H9 (cell line): ENCODE data around the gene ANKFY1. TPM values are rescaled to one million over a fixed set of nuclear protein-coding genes. Genes with fewer than 3 reads are reported as not detected.

Experiments used
- DNase-seq: peaks from one replicate; pipeline ENCODE4 v3.0.0-alpha.2; 2017
- H2AFZ ChIP-seq: one replicate; pipeline ENCODE4 v1.6.1; 2013; ENCODE audit warnings: mild to moderate bottlenecking, low read length, control low read depth, moderate library complexity
- H2AK5ac ChIP-seq: 2 replicates; pipeline ENCODE4 v1.6.1; 2013; ENCODE audit warnings: low read length, control low read depth, mixed read lengths; ENCODE audit not compliant: insufficient read length
- H2BK120ac ChIP-seq: one replicate; pipeline ENCODE4 v1.6.1; 2013; ENCODE audit warnings: low read depth, mild to moderate bottlenecking, low read length, control low read depth, inconsistent platforms; ENCODE audit not compliant: poor library complexity, severe bottlenecking
- H2BK12ac ChIP-seq: 2 replicates; pipeline ENCODE4 v1.6.1; 2013; ENCODE audit warnings: low read length, control low read depth, mixed read lengths, low read depth; ENCODE audit not compliant: insufficient read length
- H2BK15ac ChIP-seq: 2 replicates; pipeline ENCODE4 v1.6.1; 2013; ENCODE audit warnings: low read depth, low read length, control low read depth
- H2BK20ac ChIP-seq: one replicate; pipeline ENCODE4 v1.6.1; 2013; ENCODE audit warnings: low read depth, mild to moderate bottlenecking, low read length, control low read depth, inconsistent platforms; ENCODE audit not compliant: poor library complexity, severe bottlenecking
- H2BK5ac ChIP-seq: 2 replicates; pipeline ENCODE4 v1.6.1; 2013; ENCODE audit warnings: low read length, control low read depth, mixed read lengths; ENCODE audit not compliant: insufficient read length
- H3K14ac ChIP-seq: 2 replicates; pipeline ENCODE4 v1.6.1; 2013; ENCODE audit warnings: low read length, control low read depth; ENCODE audit not compliant: insufficient read depth
- H3K18ac ChIP-seq: 2 replicates; pipeline ENCODE4 v1.6.1; 2013; ENCODE audit warnings: low read depth, mild to moderate bottlenecking, mixed read lengths, low read length, control low read depth; ENCODE audit not compliant: insufficient read length
- H3K23ac ChIP-seq: 2 replicates; pipeline ENCODE4 v1.6.1; 2013; ENCODE audit warnings: low read length, control low read depth, mixed read lengths, low read depth; ENCODE audit not compliant: insufficient read length
- H3K23me2 ChIP-seq: 2 replicates; pipeline ENCODE4 v1.6.1; 2013; ENCODE audit warnings: low read depth, mild to moderate bottlenecking, mixed read lengths, low read length, control low read depth; ENCODE audit not compliant: insufficient read length, poor library complexity, severe bottlenecking
- H3K27ac ChIP-seq: 2 replicates; pipeline ENCODE4 v1.5.1; 2013; ENCODE audit warnings: low read length, control low read depth, mixed read lengths, low read depth; ENCODE audit not compliant: insufficient read length
- H3K27me3 ChIP-seq: 2 replicates; pipeline ENCODE4 v1.6.1; 2013; ENCODE audit warnings: low read length, control low read depth, inconsistent platforms; ENCODE audit not compliant: insufficient read depth
- H3K4ac ChIP-seq: 2 replicates; pipeline ENCODE4 v1.6.1; 2013; ENCODE audit warnings: low read depth, mild to moderate bottlenecking, control low read depth, inconsistent platforms, low read length, moderate library complexity
- H3K4me1 ChIP-seq: 2 replicates; pipeline ENCODE4 v1.6.1; 2013; ENCODE audit warnings: low read length, control low read depth, inconsistent platforms; ENCODE audit not compliant: insufficient read depth
- H3K4me2 ChIP-seq: 2 replicates; pipeline ENCODE4 v1.6.1; 2013; ENCODE audit warnings: low read length, control low read depth, mixed read lengths; ENCODE audit not compliant: insufficient read length, insufficient read depth
- H3K56ac ChIP-seq: 2 replicates; pipeline ENCODE4 v1.6.1; 2013; ENCODE audit warnings: low read depth, mild to moderate bottlenecking, mixed read lengths, low read length, control low read depth; ENCODE audit not compliant: insufficient read length
- H3K79me1 ChIP-seq: 2 replicates; pipeline ENCODE4 v1.6.1; 2013; ENCODE audit warnings: low read depth, mild to moderate bottlenecking, moderate library complexity, low read length, control low read depth, inconsistent platforms; ENCODE audit not compliant: insufficient read depth, poor library complexity, severe bottlenecking
- H3K79me2 ChIP-seq: 2 replicates; pipeline ENCODE4 v1.6.1; 2013; ENCODE audit warnings: low read length, control low read depth, inconsistent platforms; ENCODE audit not compliant: insufficient read depth
- H3K9ac ChIP-seq: 2 replicates; pipeline ENCODE4 v1.6.1; 2013; ENCODE audit warnings: low read length, control low read depth, mixed read lengths; ENCODE audit not compliant: insufficient read length; ENCODE audit errors: extremely low read depth
- H3K9me3 ChIP-seq: one replicate; pipeline ENCODE4 v1.6.1; 2013; ENCODE audit warnings: low read depth, low read length, inconsistent platforms; ENCODE audit not compliant: control insufficient read depth
- H3T11ph ChIP-seq: one replicate; pipeline ENCODE4 v1.6.1; 2013; ENCODE audit warnings: mild to moderate bottlenecking, low read length, control low read depth, inconsistent platforms
- H4K20me1 ChIP-seq: one replicate; pipeline ENCODE4 v1.6.1; 2013; ENCODE audit not compliant: control insufficient read depth, insufficient read length, insufficient read depth
- H4K5ac ChIP-seq: 2 replicates; pipeline ENCODE4 v1.6.1; 2013; ENCODE audit warnings: low read depth, mild to moderate bottlenecking, mixed read lengths, low read length, control low read depth; ENCODE audit not compliant: insufficient read length
- H4K8ac ChIP-seq: replicated peaks from 2 replicates; pipeline ENCODE4 v1.6.1; 2013; ENCODE audit warnings: low read length, control low read depth, mixed read lengths, low read depth; ENCODE audit not compliant: insufficient read length
- H4K91ac ChIP-seq: 2 replicates; pipeline ENCODE4 v1.6.1; 2013; ENCODE audit warnings: low read depth, mild to moderate bottlenecking, moderate library complexity, mixed read lengths, low read length, control low read depth; ENCODE audit not compliant: insufficient read length
- H3K27ac Mint-ChIP-seq, 3 experiments: 2 replicates in 2 of 3; 3 replicates in 1 of 3; pipeline ENCODE4 v1.8.0; 2020 to 2021; ENCODE audit warnings: mixed read lengths in 3 of 3, mild to moderate bottlenecking in 1 of 3, moderate library complexity in 1 of 3
- H3K27me3 Mint-ChIP-seq: 2 replicates; pipeline ENCODE4 v1.8.0; 2021; ENCODE audit warnings: low read depth, mild to moderate bottlenecking, moderate library complexity, mixed read lengths
- H3K36me3 Mint-ChIP-seq, 3 experiments: 2 replicates in 2 of 3; 3 replicates in 1 of 3; pipeline ENCODE4 v1.8.0; 2020 to 2021; ENCODE audit warnings: low read depth in 3 of 3, mixed read lengths in 3 of 3; ENCODE audit not compliant: insufficient read depth in 1 of 3
- H3K4me1 Mint-ChIP-seq, 2 experiments: 2 replicates each; pipeline ENCODE4 v1.8.0; 2020; ENCODE audit warnings: mixed read lengths in 2 of 2
- H3K4me3 Mint-ChIP-seq, 2 experiments: 2 replicates in 1 of 2; 3 replicates in 1 of 2; pipeline ENCODE4 v1.8.0; 2020 to 2021; ENCODE audit warnings: mild to moderate bottlenecking in 2 of 2, mixed read lengths in 2 of 2, moderate library complexity in 1 of 2
- H3K9me3 Mint-ChIP-seq, 2 experiments: 2 replicates in 1 of 2; 3 replicates in 1 of 2; pipeline ENCODE4 v1.8.0; 2020; ENCODE audit warnings: mild to moderate bottlenecking in 2 of 2, mixed read lengths in 2 of 2, moderate library complexity in 1 of 2
- WGBS: extraction: QIAGEN DNeasy Blood & Tissue Kit; methylation state at CpG from one replicate; pipeline ENCODE4 v1.1.7; 2013; ENCODE audit warnings: missing lambda C conversion rate, low lambda C conversion rate, mixed read lengths; ENCODE audit not compliant: insufficient read length; ENCODE audit errors: extremely low coverage; 5-methylcytosine and 5-hydroxymethylcytosine counted together
- total RNA-seq: library from RNA; stranded (reverse); gene quantifications from 2 replicates; pipeline ENCODE4 v1.2.1, GENCODE V29; 2021
- TF ChIP-seq, protein P1 (sequence below): fragments of 200-600 bp; sonication (generic); conservative IDR thresholded peaks from 3 replicates; pipeline ENCODE4 v1.8.0; 2021; ENCODE audit warnings: antibody characterized with exemption, mild to moderate bottlenecking

The ANKFY1 gene
- total RNA-seq, 1 experiment from 2014 or later, result 51.9 TPM

DNA sequence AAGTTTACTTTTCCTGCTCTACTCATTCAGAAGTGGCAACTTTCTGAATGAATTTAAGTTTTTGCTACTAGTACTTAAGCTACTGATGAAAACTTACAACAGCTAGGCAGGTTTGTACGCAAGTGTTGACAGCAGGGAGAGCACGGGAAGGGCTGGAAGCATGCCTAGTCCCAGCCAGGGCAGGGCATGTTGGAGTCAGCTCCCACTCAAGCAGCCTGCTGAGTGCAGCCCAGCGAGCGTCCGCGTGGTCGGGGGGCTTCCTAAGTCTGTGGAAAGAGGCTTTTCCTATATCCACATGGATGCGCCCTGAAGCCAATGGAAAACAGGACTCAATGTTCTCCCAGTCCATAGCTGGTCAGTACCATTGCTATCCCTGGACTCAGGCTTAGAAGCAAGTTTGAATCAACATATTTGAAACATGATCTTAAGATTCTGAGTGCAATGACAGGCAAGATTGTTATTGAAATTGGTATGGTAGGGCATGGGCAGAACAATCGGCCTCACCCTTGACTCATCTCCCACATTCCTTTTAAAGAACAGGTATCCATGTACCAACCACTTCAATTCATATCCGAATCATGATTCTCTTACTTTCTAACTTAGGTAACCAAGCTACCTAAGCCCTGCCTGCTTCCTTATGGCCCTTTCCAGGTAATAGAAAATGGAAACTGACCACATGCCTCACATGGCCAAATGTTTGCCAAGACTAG, 98.3 kb downstream of the ANKFY1 start:
- Histone ChIP-seq H3K56ac (no peak overlapping the region), H2BK120ac (no peak overlapping the region), H3K9ac (no peak overlapping the region), H3K79me2 (no peaks in the 10 kb centered on the region), H4K8ac (no peak overlapping the region), H2AFZ (no peak overlapping the region), H3K4me1 (no peaks in the 10 kb centered on the region), H3K4me2 (no peak overlapping the region), H3K4ac (no peak overlapping the region), H2BK15ac (no peak overlapping the region), H2BK12ac (no peak overlapping the region), H3K9me3 (no peaks in the 10 kb centered on the region), H3K27ac (no peak overlapping the region), H4K20me1 (no peaks in the 10 kb centered on the region), H3K14ac (no peak overlapping the region), H3K23me2 (no peaks in the 10 kb centered on the region), H3K18ac (no peak overlapping the region), H4K91ac (no peak overlapping the region), H3K79me1 (no peaks in the 10 kb centered on the region), H4K5ac (no peak overlapping the region), H2AK5ac (no peak overlapping the region), H3T11ph (no peak overlapping the region), H2BK5ac (no peak overlapping the region), H3K23ac (no peak overlapping the region), H3K27me3 (no peaks in the 10 kb centered on the region), H2BK20ac (no peak overlapping the region)
- no peaks in the 10 kb centered on the region for H3K9me3 Mint-ChIP-seq
- H3K36me3 Mint-ChIP-seq, result peaks cover 21 to 56% (median 56%) of the 10 kb centered on the region in 3 experiments
- H3K27me3 Mint-ChIP-seq, result no peaks in the 10 kb centered on the region
- TF ChIP-seq, protein P1, sequence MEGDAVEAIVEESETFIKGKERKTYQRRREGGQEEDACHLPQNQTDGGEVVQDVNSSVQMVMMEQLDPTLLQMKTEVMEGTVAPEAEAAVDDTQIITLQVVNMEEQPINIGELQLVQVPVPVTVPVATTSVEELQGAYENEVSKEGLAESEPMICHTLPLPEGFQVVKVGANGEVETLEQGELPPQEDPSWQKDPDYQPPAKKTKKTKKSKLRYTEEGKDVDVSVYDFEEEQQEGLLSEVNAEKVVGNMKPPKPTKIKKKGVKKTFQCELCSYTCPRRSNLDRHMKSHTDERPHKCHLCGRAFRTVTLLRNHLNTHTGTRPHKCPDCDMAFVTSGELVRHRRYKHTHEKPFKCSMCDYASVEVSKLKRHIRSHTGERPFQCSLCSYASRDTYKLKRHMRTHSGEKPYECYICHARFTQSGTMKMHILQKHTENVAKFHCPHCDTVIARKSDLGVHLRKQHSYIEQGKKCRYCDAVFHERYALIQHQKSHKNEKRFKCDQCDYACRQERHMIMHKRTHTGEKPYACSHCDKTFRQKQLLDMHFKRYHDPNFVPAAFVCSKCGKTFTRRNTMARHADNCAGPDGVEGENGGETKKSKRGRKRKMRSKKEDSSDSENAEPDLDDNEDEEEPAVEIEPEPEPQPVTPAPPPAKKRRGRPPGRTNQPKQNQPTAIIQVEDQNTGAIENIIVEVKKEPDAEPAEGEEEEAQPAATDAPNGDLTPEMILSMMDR, result no peak
- DNase-seq, result no peak
- peaks cover 18 to 26% of the 10 kb centered on the region in 2 experiments for H3K4me1 Mint-ChIP-seq
- no peak overlapping the region for H3K4me3 Mint-ChIP-seq
- no CpG with 5 or more reads among the region's 10 CpGs for WGBS
- H3K27ac Mint-ChIP-seq, result no peak overlapping the region; a peak in 1 of 7 replicates
